Measurements from ENCODE around the gene ALKAL2.
A peak's percentile ranks its signal among the peaks of the same experiment; 100 is the strongest.

Gene ALKAL2

DNA sequence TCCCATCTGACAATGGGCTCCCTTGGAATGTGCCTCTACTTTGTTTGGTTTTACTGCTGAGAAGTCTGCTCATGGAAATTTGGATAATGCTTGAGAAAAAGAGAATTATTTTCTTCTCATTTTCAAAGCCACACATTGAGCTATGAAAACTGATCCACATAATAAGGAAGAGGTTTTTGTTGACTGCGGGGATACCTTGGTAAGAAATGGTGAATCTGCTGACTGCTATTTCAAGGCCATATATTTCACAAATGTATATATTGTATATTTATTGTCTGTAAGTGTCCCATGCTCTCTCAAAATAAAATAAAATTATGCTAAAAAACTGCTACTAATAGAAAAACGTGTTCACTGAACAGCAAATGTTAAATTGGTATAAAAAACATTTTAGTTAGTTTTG, 39.2 kb downstream of the ALKAL2 start:
- no peak for DNase-seq (ENCODE audit: low read depth)
- no peak overlapping the region for H3K4me3 ChIP-seq (ENCODE audit: low read depth, low read length)
- TF ChIP-seq, protein P1, sequence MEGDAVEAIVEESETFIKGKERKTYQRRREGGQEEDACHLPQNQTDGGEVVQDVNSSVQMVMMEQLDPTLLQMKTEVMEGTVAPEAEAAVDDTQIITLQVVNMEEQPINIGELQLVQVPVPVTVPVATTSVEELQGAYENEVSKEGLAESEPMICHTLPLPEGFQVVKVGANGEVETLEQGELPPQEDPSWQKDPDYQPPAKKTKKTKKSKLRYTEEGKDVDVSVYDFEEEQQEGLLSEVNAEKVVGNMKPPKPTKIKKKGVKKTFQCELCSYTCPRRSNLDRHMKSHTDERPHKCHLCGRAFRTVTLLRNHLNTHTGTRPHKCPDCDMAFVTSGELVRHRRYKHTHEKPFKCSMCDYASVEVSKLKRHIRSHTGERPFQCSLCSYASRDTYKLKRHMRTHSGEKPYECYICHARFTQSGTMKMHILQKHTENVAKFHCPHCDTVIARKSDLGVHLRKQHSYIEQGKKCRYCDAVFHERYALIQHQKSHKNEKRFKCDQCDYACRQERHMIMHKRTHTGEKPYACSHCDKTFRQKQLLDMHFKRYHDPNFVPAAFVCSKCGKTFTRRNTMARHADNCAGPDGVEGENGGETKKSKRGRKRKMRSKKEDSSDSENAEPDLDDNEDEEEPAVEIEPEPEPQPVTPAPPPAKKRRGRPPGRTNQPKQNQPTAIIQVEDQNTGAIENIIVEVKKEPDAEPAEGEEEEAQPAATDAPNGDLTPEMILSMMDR (IDR thresholded peaks at IDR 0.05; ENCODE audit: low read depth, low read length, missing control alignments), result no peak

DNA sequence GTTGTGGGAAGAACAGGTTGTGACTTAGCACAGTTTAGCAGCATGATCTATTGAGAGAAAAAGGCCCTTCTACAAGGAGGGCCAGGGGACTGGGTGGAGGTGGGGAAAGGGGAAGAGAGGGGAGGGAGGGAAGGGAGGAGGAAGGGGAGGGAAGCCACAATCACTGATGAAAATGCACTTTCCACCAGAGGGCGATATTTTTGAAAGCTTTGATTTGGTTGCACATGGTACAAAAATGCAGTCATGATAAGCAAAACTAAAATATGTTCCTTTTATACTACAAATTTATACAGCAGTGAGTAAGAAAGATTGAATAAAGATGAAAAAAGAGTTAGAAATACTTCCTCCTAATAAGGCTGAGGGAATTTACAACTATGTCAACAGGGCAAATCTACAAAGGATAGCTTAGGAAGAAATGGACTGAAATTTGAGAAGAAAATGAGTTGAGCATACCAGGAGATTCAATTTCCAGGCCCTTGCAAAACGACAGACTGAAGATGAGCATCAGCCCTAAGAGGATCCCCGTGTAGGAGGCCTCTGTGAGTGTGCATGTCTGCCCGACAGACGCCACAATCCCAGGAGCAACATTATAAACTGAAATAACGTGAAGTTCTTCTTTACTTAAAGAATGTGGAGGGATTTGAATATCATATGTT, 41.3 kb downstream of the ALKAL2 start:
- TF ChIP-seq, protein P1 (IDR thresholded peaks at IDR 0.05; ENCODE audit: low read depth, low read length, missing control alignments), result peak; percentile 61

DNA sequence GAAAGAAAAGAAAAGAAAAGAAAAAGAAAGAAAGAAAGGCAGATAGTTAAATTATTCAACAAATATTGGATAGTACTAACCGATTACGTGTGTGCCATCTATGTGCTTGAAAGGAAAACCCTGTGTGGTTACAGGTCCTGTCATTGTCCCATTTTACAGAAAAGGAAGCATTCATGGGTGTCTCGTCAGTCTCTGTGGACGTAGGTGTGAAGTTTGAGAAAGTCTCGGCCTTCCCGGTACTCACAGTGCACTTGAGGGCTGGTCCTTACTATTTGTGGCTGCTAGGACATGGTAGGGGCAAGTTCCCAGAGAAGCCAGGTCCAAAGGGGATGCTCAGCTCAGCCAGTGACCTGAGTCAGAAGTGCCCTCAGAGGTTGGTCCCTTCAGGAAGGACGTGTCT, 43.3 kb downstream of the ALKAL2 start:
- no peak overlapping the region for H3K4me3 ChIP-seq (ENCODE audit: low read depth, low read length)
- DNase-seq (ENCODE audit: low read depth), result no peak
- TF ChIP-seq, protein P1 (IDR thresholded peaks at IDR 0.05; ENCODE audit: low read depth, low read length, missing control alignments), result no peak

More for the DNA sequence above, 41.3 kb downstream of the ALKAL2 start:
- no peak overlapping the region for H3K4me3 ChIP-seq (ENCODE audit: low read depth, low read length)
- DNase-seq (ENCODE audit: low read depth), result no peak

DNA sequence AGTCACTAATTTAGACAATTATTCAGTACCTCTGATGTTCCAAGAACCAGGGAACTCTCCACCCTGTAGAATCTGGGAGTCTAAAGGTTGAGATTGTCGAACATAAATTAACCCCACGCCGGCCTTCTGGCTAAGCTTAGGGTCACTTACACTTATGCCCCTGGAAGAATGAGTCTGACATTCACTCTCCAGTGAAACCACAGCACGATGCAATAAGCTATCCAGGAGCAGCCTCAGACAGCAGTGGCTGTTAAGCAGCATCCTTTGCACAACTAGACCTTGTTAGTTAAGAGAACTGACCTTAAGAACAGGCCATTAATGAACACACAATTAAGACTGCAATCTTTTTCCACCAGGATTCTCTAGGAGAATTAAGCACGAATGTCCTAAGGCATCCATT, 49.0 kb downstream of the ALKAL2 start:
- H3K4me3 ChIP-seq (ENCODE audit: low read depth, low read length), result no peak overlapping the region
- DNase-seq (ENCODE audit: low read depth), result no peak
- TF ChIP-seq, protein P1 (IDR thresholded peaks at IDR 0.05; ENCODE audit: low read depth, low read length, missing control alignments), result no peak

DNA sequence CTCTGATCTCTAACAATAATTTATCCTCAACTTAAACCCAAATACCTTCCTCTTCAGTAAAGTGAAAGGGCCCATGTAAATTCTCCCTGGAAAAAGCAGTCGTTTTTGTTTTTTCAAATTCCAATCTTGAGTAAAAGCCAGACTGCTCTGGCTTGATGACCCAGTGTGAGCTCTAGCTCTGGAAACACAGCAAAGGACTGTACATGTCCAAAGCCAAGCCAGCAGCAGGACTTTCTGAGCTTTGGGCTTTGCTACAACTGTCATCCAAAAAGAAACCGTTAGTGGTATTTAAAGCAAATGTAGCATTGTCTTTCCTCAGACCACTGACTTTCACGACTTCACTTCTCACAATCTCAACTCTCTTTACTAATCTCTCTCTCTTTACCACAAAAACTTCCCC, 49.5 kb downstream of the ALKAL2 start:
- no peak overlapping the region for H3K4me3 ChIP-seq (ENCODE audit: low read depth, low read length)
- no peak for DNase-seq (ENCODE audit: low read depth)
- TF ChIP-seq, protein P1 (IDR thresholded peaks at IDR 0.05; ENCODE audit: low read depth, low read length, missing control alignments), result no peak

DNA sequence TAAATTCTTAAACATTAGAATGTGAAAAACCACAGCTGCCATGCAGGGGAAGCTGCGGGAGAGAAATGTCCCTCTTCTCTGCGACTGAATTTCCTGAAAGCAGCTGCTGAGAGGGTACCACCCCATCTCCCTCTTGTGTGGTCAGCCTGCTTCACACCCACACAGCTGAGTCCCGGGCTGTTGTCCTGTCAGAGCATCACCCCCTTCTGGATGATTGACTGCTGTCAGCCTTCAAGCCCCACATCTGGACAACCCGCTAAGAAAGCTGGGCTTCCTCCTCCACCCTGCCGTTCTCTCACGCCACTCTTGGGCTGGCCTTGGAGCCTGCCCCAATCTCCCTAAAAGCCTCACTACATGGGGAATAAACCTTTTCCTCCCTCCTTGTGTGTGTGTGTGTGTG, 50.0 kb downstream of the ALKAL2 start:
- DNase-seq (ENCODE audit: low read depth), result no peak
- TF ChIP-seq, protein P1 (IDR thresholded peaks at IDR 0.05; ENCODE audit: low read depth, low read length, missing control alignments), result no peak
- H3K4me3 ChIP-seq (ENCODE audit: low read depth, low read length), result no peak overlapping the region

DNA sequence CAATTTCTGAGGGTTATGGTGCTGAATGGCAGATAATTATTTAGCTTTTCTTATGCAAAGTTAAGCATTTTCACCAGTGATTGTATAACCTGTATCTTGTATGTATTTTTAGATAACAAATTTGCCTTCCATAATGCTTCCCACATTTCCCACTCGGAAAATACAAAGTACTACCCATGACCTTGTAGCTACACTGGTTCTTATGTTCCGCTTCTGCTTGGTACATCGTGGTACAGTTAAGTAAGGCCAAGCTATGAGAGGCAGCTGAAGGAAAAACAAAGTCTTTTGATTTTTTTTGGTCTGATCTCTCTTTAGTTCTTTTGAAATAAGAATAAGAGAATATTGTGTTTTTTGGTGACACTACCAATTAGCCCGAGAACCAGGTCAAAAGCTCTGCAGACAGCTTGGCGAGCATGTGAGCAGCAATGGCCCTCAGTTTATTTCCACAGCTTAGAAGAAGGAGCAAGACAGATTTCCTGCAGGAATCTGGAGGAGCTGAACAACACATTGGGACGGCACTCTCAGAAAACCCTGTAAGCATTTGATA, 50.8 kb downstream of the ALKAL2 start:
- H3K4me3 ChIP-seq (ENCODE audit: low read depth, low read length), result no peak overlapping the region
- DNase-seq (ENCODE audit: low read depth), result no peak
- TF ChIP-seq, protein P1 (IDR thresholded peaks at IDR 0.05; ENCODE audit: low read depth, low read length, missing control alignments), result no peak
